C4-2B (cell line): Measurements from ENCODE around the gene SFTPA2.
"Not testable (repeated sequence)": the region's sequence is repeated elsewhere in the genome, so short reads cannot be mapped to it uniquely, and the experiment has no call there.

Experiments
- ZFX ChIP-seq: fragments of 450-650 bp; IDR thresholded peaks from 2 replicates; pipeline ENCODE4 v1.6.1; 2017
- TF ChIP-seq, protein P1 (sequence below): fragments of 450-650 bp; conservative IDR thresholded peaks from 2 replicates; pipeline ENCODE4 v1.5.1; 2017; ENCODE audit warnings: mild to moderate bottlenecking

GRCh38 chr10:79508245-79508644 is 52.0 kb downstream of the SFTPA2 start:
- TF ChIP-seq, protein P1, sequence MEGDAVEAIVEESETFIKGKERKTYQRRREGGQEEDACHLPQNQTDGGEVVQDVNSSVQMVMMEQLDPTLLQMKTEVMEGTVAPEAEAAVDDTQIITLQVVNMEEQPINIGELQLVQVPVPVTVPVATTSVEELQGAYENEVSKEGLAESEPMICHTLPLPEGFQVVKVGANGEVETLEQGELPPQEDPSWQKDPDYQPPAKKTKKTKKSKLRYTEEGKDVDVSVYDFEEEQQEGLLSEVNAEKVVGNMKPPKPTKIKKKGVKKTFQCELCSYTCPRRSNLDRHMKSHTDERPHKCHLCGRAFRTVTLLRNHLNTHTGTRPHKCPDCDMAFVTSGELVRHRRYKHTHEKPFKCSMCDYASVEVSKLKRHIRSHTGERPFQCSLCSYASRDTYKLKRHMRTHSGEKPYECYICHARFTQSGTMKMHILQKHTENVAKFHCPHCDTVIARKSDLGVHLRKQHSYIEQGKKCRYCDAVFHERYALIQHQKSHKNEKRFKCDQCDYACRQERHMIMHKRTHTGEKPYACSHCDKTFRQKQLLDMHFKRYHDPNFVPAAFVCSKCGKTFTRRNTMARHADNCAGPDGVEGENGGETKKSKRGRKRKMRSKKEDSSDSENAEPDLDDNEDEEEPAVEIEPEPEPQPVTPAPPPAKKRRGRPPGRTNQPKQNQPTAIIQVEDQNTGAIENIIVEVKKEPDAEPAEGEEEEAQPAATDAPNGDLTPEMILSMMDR = not testable (repeated sequence)
- not testable (repeated sequence) for TF ChIP-seq ZFX
